A172 (cell line): ENCODE measurements around the gene SLC38A10. TPM values are rescaled to one million over a fixed set of nuclear protein-coding genes. Genes with fewer than 3 reads are reported as not detected.
A peak's percentile ranks its signal among the peaks of the same experiment; 100 is the strongest.

Experiments used
- DNase-seq: peaks from one replicate; pipeline ENCODE4 v3.0.0-alpha.2; 2015; ENCODE audit warnings: low spot score
- total RNA-seq: library from RNA; depleted of rRNA; stranded (reverse); fragments of >200 nt; shearing (Covaris generic); gene quantifications from 2 replicates; pipeline ENCODE4 v1.2.3, GENCODE V29; 2014

The SLC38A10 gene
- total RNA-seq, 1 experiment from 2014 or later, result 57.8 TPM

GRCh38 chr17:81241648-81242420 lies 53.3 kb downstream of the SLC38A10 start:
- no peak for DNase-seq

- no peak for DNase-seq
Observed at GRCh38 chr17:81241203-81241602, 53.9 kb downstream of the SLC38A10 start.

- no peak for DNase-seq
Observed at GRCh38 chr17:81240761-81241160, 54.3 kb downstream of the SLC38A10 start.

- DNase-seq, result no peak
Observed at GRCh38 chr17:81239714-81240555, 55.2 kb downstream of the SLC38A10 start.

GRCh38 chr17:81238815-81239713 lies 56.0 kb downstream of the SLC38A10 start, which contains the start of the genes NDUFAF8 and TEPSIN:
Gene NDUFAF8, plus strand, starts transcription at chr17:81239318. Its CDS starts 46 bp downstream, at chr17:81239364.
Gene TEPSIN, minus strand, starts transcription at chr17:81239055. Its CDS starts 22 bp downstream, at chr17:81239033.
- DNase-seq, result peak; percentile 100

GRCh38 chr17:81238490-81238814 lies 56.7 kb downstream of the SLC38A10 start:
- no peak for DNase-seq

- DNase-seq, result no peak
Observed at GRCh38 chr17:81237591-81238489, 57.3 kb downstream of the SLC38A10 start.

- DNase-seq, result no peak
Observed at GRCh38 chr17:81236784-81237183, 58.3 kb downstream of the SLC38A10 start.

GRCh38 chr17:81235822-81236740 lies 59.0 kb downstream of the SLC38A10 start:
- DNase-seq, result no peak

GRCh38 chr17:81234940-81235821 lies 59.9 kb downstream of the SLC38A10 start:
- peak; percentile 42 for DNase-seq

GRCh38 chr17:81234506-81234855 lies 60.6 kb downstream of the SLC38A10 start:
- DNase-seq, result no peak

- DNase-seq, result no peak
Observed at GRCh38 chr17:81233811-81234505, 61.1 kb downstream of the SLC38A10 start.

- no peak for DNase-seq
Observed at GRCh38 chr17:81233316-81233715, 61.8 kb downstream of the SLC38A10 start.

GRCh38 chr17:81232616-81233241 lies 62.4 kb downstream of the SLC38A10 start:
- DNase-seq, result no peak

GRCh38 chr17:81231766-81232581 lies 63.1 kb downstream of the SLC38A10 start:
- no peak for DNase-seq

- DNase-seq, result no peak
Observed at GRCh38 chr17:81231121-81231645, 63.9 kb downstream of the SLC38A10 start.
